ENCODE measurements around the gene NEK6.

NEK6 gene

GRCh38 chr9:124268248-124268647, 10.5 kb downstream of the NEK6 start:
- no peak overlapping the region for H3K4me2 ChIP-seq (ENCODE audit: insufficient read depth, low read length)
- no peaks in the 10 kb centered on the region for H3K4me1 ChIP-seq (ENCODE audit: insufficient read depth, low read length)
- TF ChIP-seq CTCF (IDR thresholded peaks at IDR 0.05; ENCODE audit: borderline replicate concordance, extremely low read depth, low read length, poor library complexity, severe bottlenecking) = no peak
- TF ChIP-seq EZH2 (IDR thresholded peaks at IDR 0.05; ENCODE audit: borderline replicate concordance, low read depth, low read length, severe bottlenecking) = no peak
- ATAC-seq (ENCODE audit: insufficient read depth, low read depth) (no peak), DNase-seq (no peak)
- no peak overlapping the region for H3K9ac ChIP-seq (ENCODE audit: low read depth, low read length)
- no peaks in the 10 kb centered on the region for H4K20me1 ChIP-seq (ENCODE audit: insufficient read depth, low read length)
- no peaks in the 10 kb centered on the region for H3K36me3 ChIP-seq (ENCODE audit: insufficient read depth, low read length)
- no peak overlapping the region for H2AFZ ChIP-seq (ENCODE audit: low read depth, low read length)
- H3K27ac ChIP-seq (ENCODE audit: low read length) = no peak overlapping the region
- no peaks in the 10 kb centered on the region for H3K9me3 ChIP-seq (ENCODE audit: insufficient read depth, low read length, severe bottlenecking)
- no peak overlapping the region for H3K4me3 ChIP-seq (ENCODE audit: low read depth in 1 of 2, low read length in 2 of 2)
- H3K27me3 ChIP-seq (ENCODE audit: insufficient read depth, low read length, poor library complexity) = peaks cover 3% of the 10 kb centered on the region
- no peaks in the 10 kb centered on the region for H3K79me2 ChIP-seq (ENCODE audit: insufficient read depth, low read length)

DNA sequence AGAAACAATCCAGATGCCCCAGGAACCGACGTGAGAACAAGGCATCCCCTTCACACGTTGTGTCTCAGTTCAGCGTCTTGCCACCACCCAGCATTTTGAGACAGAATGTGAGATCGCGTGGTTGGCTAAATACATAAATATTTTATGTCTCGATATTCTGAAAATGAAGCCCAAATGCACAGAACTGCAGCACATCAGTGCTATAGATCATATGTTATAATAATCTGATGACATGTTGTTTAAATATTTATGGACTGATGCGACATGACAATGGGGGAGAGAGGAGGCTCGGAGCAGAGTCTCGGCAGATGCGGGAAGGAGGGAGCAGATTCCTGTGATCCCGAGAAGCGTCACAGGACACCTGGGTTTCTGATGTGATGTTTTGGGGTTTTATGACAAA, 10.9 kb downstream of the NEK6 start:
- H2AFZ ChIP-seq (ENCODE audit: low read depth, low read length) = no peak overlapping the region
- ATAC-seq (ENCODE audit: insufficient read depth, low read depth) = no peak
- no peaks in the 10 kb centered on the region for H3K4me1 ChIP-seq (ENCODE audit: insufficient read depth, low read length)
- no peak overlapping the region for H3K4me2 ChIP-seq (ENCODE audit: insufficient read depth, low read length)
- DNase-seq = no peak
- TF ChIP-seq CTCF (IDR thresholded peaks at IDR 0.05; ENCODE audit: borderline replicate concordance, extremely low read depth, low read length, poor library complexity, severe bottlenecking) (no peak), EZH2 (IDR thresholded peaks at IDR 0.05; ENCODE audit: borderline replicate concordance, low read depth, low read length, severe bottlenecking) (no peak)
- no peaks in the 10 kb centered on the region for H4K20me1 ChIP-seq (ENCODE audit: insufficient read depth, low read length)
- H3K27ac ChIP-seq (ENCODE audit: low read length) = no peak overlapping the region
- H3K27me3 ChIP-seq (ENCODE audit: insufficient read depth, low read length, poor library complexity) = peaks cover 3% of the 10 kb centered on the region
- no peaks in the 10 kb centered on the region for H3K9me3 ChIP-seq (ENCODE audit: insufficient read depth, low read length, severe bottlenecking)
- H3K36me3 ChIP-seq (ENCODE audit: insufficient read depth, low read length) = no peaks in the 10 kb centered on the region
- no peaks in the 10 kb centered on the region for H3K79me2 ChIP-seq (ENCODE audit: insufficient read depth, low read length)
- no peak overlapping the region for H3K9ac ChIP-seq (ENCODE audit: low read depth, low read length)
- no peak overlapping the region for H3K4me3 ChIP-seq (ENCODE audit: low read depth in 1 of 2, low read length in 2 of 2)

DNA sequence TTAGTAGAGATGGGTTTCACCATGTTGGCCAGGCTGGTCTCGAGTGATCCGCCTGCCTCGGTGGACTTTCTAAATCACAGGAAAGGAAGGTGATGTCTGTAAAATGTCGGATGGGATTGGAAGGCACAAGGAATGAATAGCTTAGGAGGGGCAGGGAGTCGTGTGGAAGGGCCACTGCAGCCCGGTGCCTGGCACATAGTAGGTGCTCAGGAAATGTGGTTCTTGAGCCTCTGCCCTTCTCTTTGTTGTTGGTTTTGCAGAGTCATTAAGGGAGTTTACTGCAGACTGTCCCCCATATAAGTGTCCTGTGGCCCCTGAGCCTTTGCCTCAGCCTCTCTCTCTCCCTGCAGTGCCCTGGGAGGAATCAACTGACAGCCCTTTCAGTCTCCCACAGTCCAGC, 11.8 kb downstream of the NEK6 start:
- DNase-seq (no peak), ATAC-seq (ENCODE audit: insufficient read depth, low read depth) (no peak)
- Histone ChIP-seq H3K4me1 (ENCODE audit: insufficient read depth, low read length) (no peaks in the 10 kb centered on the region), H3K9me3 (ENCODE audit: insufficient read depth, low read length, severe bottlenecking) (no peaks in the 10 kb centered on the region), H3K4me2 (ENCODE audit: insufficient read depth, low read length) (no peak overlapping the region), H3K9ac (ENCODE audit: low read depth, low read length) (no peak overlapping the region), H3K36me3 (ENCODE audit: insufficient read depth, low read length) (no peaks in the 10 kb centered on the region), H3K4me3 (ENCODE audit: low read depth in 1 of 2, low read length in 2 of 2) (no peak overlapping the region), H3K27ac (ENCODE audit: low read length) (no peak overlapping the region), H3K27me3 (ENCODE audit: insufficient read depth, low read length, poor library complexity) (peaks cover 3% of the 10 kb centered on the region), H2AFZ (ENCODE audit: low read depth, low read length) (no peak overlapping the region), H3K79me2 (ENCODE audit: insufficient read depth, low read length) (no peaks in the 10 kb centered on the region), H4K20me1 (ENCODE audit: insufficient read depth, low read length) (no peaks in the 10 kb centered on the region)
- TF ChIP-seq CTCF (IDR thresholded peaks at IDR 0.05; ENCODE audit: borderline replicate concordance, extremely low read depth, low read length, poor library complexity, severe bottlenecking) = no peak
- TF ChIP-seq EZH2 (IDR thresholded peaks at IDR 0.05; ENCODE audit: borderline replicate concordance, low read depth, low read length, severe bottlenecking) = no peak
